HG02943 (cell line): ENCODE data around the gene NCBP3.

Experiments
- ATAC-seq: cut with Tn5 transposase; IDR thresholded peaks from one replicate; pipeline ENCODE4 v1.9.1; 2021; ENCODE audit warnings: mild to moderate bottlenecking, low read depth, moderate library complexity; ENCODE audit not compliant: unreplicated experiment

NCBP3 gene

GRCh38 chr17:3845621-3846436 lies at the start of gene NCBP3:
NCBP3 (minus strand) TSS chr17:3846246; CDS start chr17:3846223, 23 bp downstream.
- ATAC-seq = peak; percentile 82

GRCh38 chr17:3895354-3895753 lies 49.3 kb upstream of the NCBP3 start:
- ATAC-seq = no peak

- no peak for ATAC-seq
Observed at GRCh38 chr17:3894911-3895343, 48.9 kb upstream of the NCBP3 start.

- ATAC-seq = no peak
Observed at GRCh38 chr17:3894188-3894587, 48.1 kb upstream of the NCBP3 start.

GRCh38 chr17:3893720-3894116 lies 47.7 kb upstream of the NCBP3 start:
- ATAC-seq = no peak

GRCh38 chr17:3893003-3893719 lies 47.1 kb upstream of the NCBP3 start, which contains the start of gene CAMKK1:
CAMKK1 (minus strand) TSS chr17:3893053; CDS start chr17:3885687, 7,366 bp downstream.
- ATAC-seq = peak; percentile 74

- peak; percentile 17 for ATAC-seq
Observed at GRCh38 chr17:3892095-3892998, 46.3 kb upstream of the NCBP3 start.

- no peak for ATAC-seq
Observed at GRCh38 chr17:3891626-3892094, 45.6 kb upstream of the NCBP3 start.

- no peak for ATAC-seq
Observed at GRCh38 chr17:3890878-3891219, 44.8 kb upstream of the NCBP3 start.

GRCh38 chr17:3890082-3890877 lies 44.2 kb upstream of the NCBP3 start:
- ATAC-seq = no peak

- ATAC-seq = no peak
Observed at GRCh38 chr17:3889325-3890012, 43.4 kb upstream of the NCBP3 start.

- no peak for ATAC-seq
Observed at GRCh38 chr17:3888343-3889171, 42.5 kb upstream of the NCBP3 start.

- no peak for ATAC-seq
Observed at GRCh38 chr17:3887804-3888203, 41.8 kb upstream of the NCBP3 start.

GRCh38 chr17:3887394-3887793 lies 41.3 kb upstream of the NCBP3 start:
- no peak for ATAC-seq

- ATAC-seq = no peak
Observed at GRCh38 chr17:3886776-3887175, 40.7 kb upstream of the NCBP3 start.

- ATAC-seq = no peak
Observed at GRCh38 chr17:3885970-3886369, 39.9 kb upstream of the NCBP3 start.

GRCh38 chr17:3885271-3885670 lies 39.2 kb upstream of the NCBP3 start:
- ATAC-seq = no peak

GRCh38 chr17:3884188-3884587 lies 38.1 kb upstream of the NCBP3 start:
- ATAC-seq = no peak
